Measurements from ENCODE around the gene CCDC138. TPM values are rescaled to one million over a fixed set of nuclear protein-coding genes. Genes with fewer than 3 reads are reported as not detected.

Gene CCDC138
- polyA plus RNA-seq, 1 donor from 2014 or later, result 19.0 TPM

- no peak overlapping the region for H2AFZ ChIP-seq (ENCODE audit: low read depth, low read length)
- H3K27me3 ChIP-seq (ENCODE audit: insufficient read depth, low read depth, low read length), result no peaks in the 10 kb centered on the region
- no peaks in the 10 kb centered on the region for H4K20me1 ChIP-seq (ENCODE audit: insufficient read depth)
- H3K9me3 ChIP-seq (ENCODE audit: low read length), result no peaks in the 10 kb centered on the region
- no peaks in the 10 kb centered on the region for H3K79me2 ChIP-seq (replicated peaks; ENCODE audit: insufficient read depth, low read length)
- no peak overlapping the region for H3K4me2 ChIP-seq (ENCODE audit: low read length)
- H3K27ac ChIP-seq (ENCODE audit: low read length), result no peak overlapping the region
- no peaks in the 10 kb centered on the region for H3K36me3 ChIP-seq (ENCODE audit: insufficient read depth, low read length)
- no peaks in the 10 kb centered on the region for H3F3A ChIP-seq (ENCODE audit: insufficient read depth, low read length, poor library complexity, severe bottlenecking)
- no peak for TF ChIP-seq RAD21 (conservative IDR thresholded peaks at IDR 0.05)
- no peak overlapping the region for H3K4me3 ChIP-seq (ENCODE audit: low read length)
- no peak overlapping the region for H3K9ac ChIP-seq (ENCODE audit: low read length)
- H3K9me2 ChIP-seq (ENCODE audit: insufficient read depth, low read length), result no peaks in the 10 kb centered on the region
These were observed 124.8 kb downstream of the CCDC138 start for GRCh38 chr2:108911401-108911800.

- H3K9ac ChIP-seq (ENCODE audit: low read length), result no peak overlapping the region
- no peaks in the 10 kb centered on the region for H3K9me2 ChIP-seq (ENCODE audit: insufficient read depth, low read length)
- no peaks in the 10 kb centered on the region for H3F3A ChIP-seq (ENCODE audit: insufficient read depth, low read length, poor library complexity, severe bottlenecking)
- no peaks in the 10 kb centered on the region for H3K9me3 ChIP-seq (ENCODE audit: low read length)
- TF ChIP-seq EZH2 (IDR thresholded peaks at IDR 0.05; ENCODE audit: borderline replicate concordance, insufficient read depth, low read length, poor library complexity, severe bottlenecking) (no peak), POLR2AphosphoS5 (IDR thresholded peaks at IDR 0.05) (no peak), CTCF (IDR thresholded peaks at IDR 0.05; ENCODE audit: poor library complexity, severe bottlenecking) (no peak), TAF1 (IDR thresholded peaks at IDR 0.05; ENCODE audit: low read depth) (no peak), EP300 (conservative IDR thresholded peaks at IDR 0.05; ENCODE audit: poor library complexity, severe bottlenecking) (no peak), SMC3 (conservative IDR thresholded peaks at IDR 0.05; ENCODE audit: poor library complexity) (no peak), MXI1 (conservative IDR thresholded peaks at IDR 0.05; ENCODE audit: poor library complexity, severe bottlenecking) (no peak), REST (IDR thresholded peaks at IDR 0.05; ENCODE audit: borderline replicate concordance) (no peak), RAD21 (conservative IDR thresholded peaks at IDR 0.05) (no peak)
- no peaks in the 10 kb centered on the region for H3K36me3 ChIP-seq (ENCODE audit: insufficient read depth, low read length)
- no peak overlapping the region for H3K4me2 ChIP-seq (ENCODE audit: low read length)
- H4K20me1 ChIP-seq (ENCODE audit: insufficient read depth), result no peaks in the 10 kb centered on the region
- H2AFZ ChIP-seq (ENCODE audit: low read depth, low read length), result no peak overlapping the region
- no peaks in the 10 kb centered on the region for H3K79me2 ChIP-seq (replicated peaks; ENCODE audit: insufficient read depth, low read length)
- no peaks in the 10 kb centered on the region for H3K27me3 ChIP-seq (ENCODE audit: insufficient read depth, low read depth, low read length)
- no peak overlapping the region for H3K4me3 ChIP-seq (ENCODE audit: low read length)
- no peak overlapping the region for H3K27ac ChIP-seq (ENCODE audit: low read length)
These were observed 125.4 kb downstream of the CCDC138 start for GRCh38 chr2:108911807-108912628.
